HepG2 (cell line): ENCODE measurements around the gene LCORL. TPM values are rescaled to one million over a fixed set of nuclear protein-coding genes. Genes with fewer than 3 reads are reported as not detected.

ENCODE experiments used
- CCAR2 ChIP-seq: fragments of 200-400 bp; formaldehyde crosslinking; optimal IDR thresholded peaks from 2 replicates; pipeline ENCODE3; 2018; ENCODE audit warnings: low read depth, mild to moderate bottlenecking, low read length, moderate library complexity
- ETV6 ChIP-seq: sonication (generic); formaldehyde crosslinking; conservative IDR thresholded peaks from 2 replicates; pipeline ENCODE4 v1.4.0; 2020; ENCODE audit warnings: missing genetic modification reagents
- JUND ChIP-seq: sonication (generic); formaldehyde crosslinking; IDR thresholded peaks from 2 replicates; pipeline ENCODE4 v1.8.0; 2022; ENCODE audit warnings: mild to moderate bottlenecking, missing genetic modification reagents
- MBNL3 ChIP-seq: fragments of 250-450 bp; sonication (Bioruptor Pico); conservative IDR thresholded peaks from 2 replicates; pipeline ENCODE4 v1.8.0; 2022; ENCODE audit warnings: mild to moderate bottlenecking, inconsistent platforms
- PHF8 ChIP-seq: sonication (generic); formaldehyde crosslinking; IDR thresholded peaks from 2 replicates; pipeline ENCODE4 v1.5.0; 2020; ENCODE audit warnings: missing genetic modification reagents
- PITX1 ChIP-seq: sonication (generic); formaldehyde crosslinking; IDR thresholded peaks from 2 replicates; pipeline ENCODE4 v1.5.1; 2020; ENCODE audit warnings: mild to moderate bottlenecking, missing genetic modification reagents
- ZBTB7B ChIP-seq: sonication (generic); formaldehyde crosslinking; IDR thresholded peaks from 2 replicates; pipeline ENCODE4 v1.4.0; 2020; ENCODE audit warnings: missing genetic modification reagents
- ZNF234 ChIP-seq: sonication (generic); formaldehyde crosslinking; conservative IDR thresholded peaks from 2 replicates; pipeline ENCODE4 v1.5.1; 2020; ENCODE audit warnings: mild to moderate bottlenecking, missing genetic modification reagents
- ZNF326 ChIP-seq: sonication (generic); formaldehyde crosslinking; IDR thresholded peaks from 2 replicates; pipeline ENCODE4 v1.4.0; 2020; ENCODE audit warnings: missing genetic modification reagents, borderline replicate concordance
- ZNF329 ChIP-seq: sonication (generic); formaldehyde crosslinking; IDR thresholded peaks from 2 replicates; pipeline ENCODE4 v1.9.0; 2021; ENCODE audit warnings: low read depth, mild to moderate bottlenecking, missing genetic modification reagents
- ZNF530 ChIP-seq: sonication (generic); formaldehyde crosslinking; IDR thresholded peaks from 2 replicates; pipeline ENCODE4 v1.5.0; 2020; ENCODE audit warnings: low read depth, mild to moderate bottlenecking, missing genetic modification reagents
- ZNF550 ChIP-seq: sonication (generic); formaldehyde crosslinking; IDR thresholded peaks from 2 replicates; pipeline ENCODE4 v1.4.0; 2020; ENCODE audit warnings: mild to moderate bottlenecking, missing genetic modification reagents, borderline replicate concordance
- ZNF562 ChIP-seq: sonication (generic); formaldehyde crosslinking; IDR thresholded peaks from 2 replicates; pipeline ENCODE4 v1.8.0; 2022; ENCODE audit warnings: missing genetic modification reagents, borderline replicate concordance
- ZNF766 ChIP-seq: sonication (generic); formaldehyde crosslinking; IDR thresholded peaks from 2 replicates; pipeline ENCODE4 v1.5.0; 2020; ENCODE audit warnings: missing genetic modification reagents, borderline replicate concordance
- ZNF790 ChIP-seq: sonication (generic); formaldehyde crosslinking; IDR thresholded peaks from 2 replicates; pipeline ENCODE4 v1.8.0; 2022; ENCODE audit warnings: missing genetic modification reagents, mild to moderate bottlenecking, borderline replicate concordance
- polyA plus RNA-seq, 8 experiments: library from polyadenylated mRNA; depleted of rRNA in 3 of 8; stranded (reverse) in 7 of 8; unstranded in 1 of 8; fragments of >200 nt; fragmentation: Illumina TruSeq in 4 of 8; extraction: Trizol in 4 of 8; gene quantifications; 2 replicates each; pipeline versions ENCODE4 v1.2.1 to v1.2.3, GENCODE V29; 2011 to 2016; ENCODE audit warnings: low read depth in 4 of 8, missing spikeins in 1 of 8, mixed read lengths in 1 of 8; ENCODE audit not compliant: insufficient read depth in 1 of 8
- total RNA-seq, 5 experiments: library from RNA; depleted of rRNA; stranded (reverse); fragments of >200 nt; fragmentation: Illumina TruSeq; extraction: Trizol; gene quantifications; 2 replicates each; pipeline ENCODE4 v1.2.3, GENCODE V29; 2016; ENCODE audit warnings: low read depth in 1 of 5
- TF ChIP-seq, protein P1 (sequence below): sonication (generic); formaldehyde crosslinking; IDR thresholded peaks from 2 replicates; pipeline ENCODE4 v1.5.0; 2020; ENCODE audit warnings: mild to moderate bottlenecking, low read depth, missing genetic modification reagents, borderline replicate concordance
- TF ChIP-seq, protein P2 (sequence below): sonication (generic); formaldehyde crosslinking; IDR thresholded peaks from 2 replicates; pipeline ENCODE4 v1.5.1; 2020; ENCODE audit warnings: missing genetic modification reagents, mild to moderate bottlenecking, borderline replicate concordance
- TF ChIP-seq, protein P3 (sequence below): sonication (generic); formaldehyde crosslinking; IDR thresholded peaks from 2 replicates; pipeline ENCODE4 v1.4.0; 2020; ENCODE audit warnings: mild to moderate bottlenecking, missing genetic modification reagents
- TF ChIP-seq, protein P4 (sequence below): IDR thresholded peaks from 2 replicates; pipeline ENCODE4 v1.6.1; 2016; ENCODE audit warnings: missing compliant biosample characterization, missing genetic modification reagents, borderline replicate concordance

The LCORL gene
- total and polyA plus RNA-seq, 2 of the 13 experiments (the other 11 are each of a cell fraction or from before 2014, with no cell fraction given) = 5.3 to 14.5 TPM

DNA sequence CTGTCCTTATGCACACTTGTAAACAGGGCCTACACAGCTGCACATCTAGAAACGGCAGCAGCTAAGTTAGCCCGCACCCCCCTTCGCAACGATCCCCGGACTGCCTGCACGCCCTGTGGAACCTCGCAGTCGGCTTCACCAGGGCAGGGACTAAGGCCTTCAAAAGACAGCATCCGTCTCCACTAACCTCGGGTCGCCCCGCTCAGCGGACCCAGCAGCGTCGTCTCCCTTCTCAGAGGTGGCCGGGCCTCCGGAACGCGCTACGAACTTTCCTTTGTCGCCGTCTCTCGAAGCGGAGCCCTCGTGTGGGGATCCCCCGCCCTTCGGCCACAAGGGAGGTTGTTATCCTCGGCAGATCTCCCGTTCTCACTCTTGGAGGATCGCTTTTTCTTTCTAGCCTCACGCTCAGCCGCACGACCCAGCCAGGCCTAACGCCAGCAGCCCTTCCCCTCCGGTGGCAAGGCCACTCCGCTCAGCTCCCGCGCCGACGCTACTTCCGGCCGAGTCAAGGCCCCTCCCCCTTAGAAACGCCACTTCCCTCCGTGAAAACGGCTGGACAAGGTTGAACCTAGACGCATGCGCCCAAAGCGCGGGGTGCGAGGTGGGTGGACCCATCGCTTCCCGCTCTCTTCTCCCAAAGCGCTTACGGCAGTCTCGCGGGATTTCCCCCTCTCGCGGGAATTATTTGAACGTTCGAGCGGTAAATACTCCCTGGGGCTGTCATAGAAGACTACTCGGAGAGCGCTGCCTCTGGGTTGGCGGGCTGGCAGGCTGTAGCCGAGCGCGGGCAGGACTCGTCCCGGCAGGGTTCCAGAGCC lies 211.1 kb downstream of the LCORL start, which contains the start of the genes DCAF16 and NCAPG (continued):
- TF ChIP-seq, protein P1, sequence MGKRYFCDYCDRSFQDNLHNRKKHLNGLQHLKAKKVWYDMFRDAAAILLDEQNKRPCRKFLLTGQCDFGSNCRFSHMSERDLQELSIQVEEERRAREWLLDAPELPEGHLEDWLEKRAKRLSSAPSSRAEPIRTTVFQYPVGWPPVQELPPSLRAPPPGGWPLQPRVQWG = no peak
- TF ChIP-seq JUND = 0 out of 2 replicates have a peak, but pooled peaks have one; percentile 61
- no peak for TF ChIP-seq ETV6 (CRISPR knock-in tag)
- TF ChIP-seq, protein P2, sequence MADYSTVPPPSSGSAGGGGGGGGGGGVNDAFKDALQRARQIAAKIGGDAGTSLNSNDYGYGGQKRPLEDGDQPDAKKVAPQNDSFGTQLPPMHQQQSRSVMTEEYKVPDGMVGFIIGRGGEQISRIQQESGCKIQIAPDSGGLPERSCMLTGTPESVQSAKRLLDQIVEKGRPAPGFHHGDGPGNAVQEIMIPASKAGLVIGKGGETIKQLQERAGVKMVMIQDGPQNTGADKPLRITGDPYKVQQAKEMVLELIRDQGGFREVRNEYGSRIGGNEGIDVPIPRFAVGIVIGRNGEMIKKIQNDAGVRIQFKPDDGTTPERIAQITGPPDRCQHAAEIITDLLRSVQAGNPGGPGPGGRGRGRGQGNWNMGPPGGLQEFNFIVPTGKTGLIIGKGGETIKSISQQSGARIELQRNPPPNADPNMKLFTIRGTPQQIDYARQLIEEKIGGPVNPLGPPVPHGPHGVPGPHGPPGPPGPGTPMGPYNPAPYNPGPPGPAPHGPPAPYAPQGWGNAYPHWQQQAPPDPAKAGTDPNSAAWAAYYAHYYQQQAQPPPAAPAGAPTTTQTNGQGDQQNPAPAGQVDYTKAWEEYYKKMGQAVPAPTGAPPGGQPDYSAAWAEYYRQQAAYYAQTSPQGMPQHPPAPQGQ (CRISPR knock-in tag) = no peak; the same call in 1 of the 2 replicates
- TF ChIP-seq ZNF562 (CRISPR knock-in tag) = peak; percentile 79; the same call in 1 of the 2 replicates
- peak; percentile 23 for TF ChIP-seq PITX1 (CRISPR knock-in tag)
- TF ChIP-seq CCAR2 = no peak
- TF ChIP-seq, protein P3, sequence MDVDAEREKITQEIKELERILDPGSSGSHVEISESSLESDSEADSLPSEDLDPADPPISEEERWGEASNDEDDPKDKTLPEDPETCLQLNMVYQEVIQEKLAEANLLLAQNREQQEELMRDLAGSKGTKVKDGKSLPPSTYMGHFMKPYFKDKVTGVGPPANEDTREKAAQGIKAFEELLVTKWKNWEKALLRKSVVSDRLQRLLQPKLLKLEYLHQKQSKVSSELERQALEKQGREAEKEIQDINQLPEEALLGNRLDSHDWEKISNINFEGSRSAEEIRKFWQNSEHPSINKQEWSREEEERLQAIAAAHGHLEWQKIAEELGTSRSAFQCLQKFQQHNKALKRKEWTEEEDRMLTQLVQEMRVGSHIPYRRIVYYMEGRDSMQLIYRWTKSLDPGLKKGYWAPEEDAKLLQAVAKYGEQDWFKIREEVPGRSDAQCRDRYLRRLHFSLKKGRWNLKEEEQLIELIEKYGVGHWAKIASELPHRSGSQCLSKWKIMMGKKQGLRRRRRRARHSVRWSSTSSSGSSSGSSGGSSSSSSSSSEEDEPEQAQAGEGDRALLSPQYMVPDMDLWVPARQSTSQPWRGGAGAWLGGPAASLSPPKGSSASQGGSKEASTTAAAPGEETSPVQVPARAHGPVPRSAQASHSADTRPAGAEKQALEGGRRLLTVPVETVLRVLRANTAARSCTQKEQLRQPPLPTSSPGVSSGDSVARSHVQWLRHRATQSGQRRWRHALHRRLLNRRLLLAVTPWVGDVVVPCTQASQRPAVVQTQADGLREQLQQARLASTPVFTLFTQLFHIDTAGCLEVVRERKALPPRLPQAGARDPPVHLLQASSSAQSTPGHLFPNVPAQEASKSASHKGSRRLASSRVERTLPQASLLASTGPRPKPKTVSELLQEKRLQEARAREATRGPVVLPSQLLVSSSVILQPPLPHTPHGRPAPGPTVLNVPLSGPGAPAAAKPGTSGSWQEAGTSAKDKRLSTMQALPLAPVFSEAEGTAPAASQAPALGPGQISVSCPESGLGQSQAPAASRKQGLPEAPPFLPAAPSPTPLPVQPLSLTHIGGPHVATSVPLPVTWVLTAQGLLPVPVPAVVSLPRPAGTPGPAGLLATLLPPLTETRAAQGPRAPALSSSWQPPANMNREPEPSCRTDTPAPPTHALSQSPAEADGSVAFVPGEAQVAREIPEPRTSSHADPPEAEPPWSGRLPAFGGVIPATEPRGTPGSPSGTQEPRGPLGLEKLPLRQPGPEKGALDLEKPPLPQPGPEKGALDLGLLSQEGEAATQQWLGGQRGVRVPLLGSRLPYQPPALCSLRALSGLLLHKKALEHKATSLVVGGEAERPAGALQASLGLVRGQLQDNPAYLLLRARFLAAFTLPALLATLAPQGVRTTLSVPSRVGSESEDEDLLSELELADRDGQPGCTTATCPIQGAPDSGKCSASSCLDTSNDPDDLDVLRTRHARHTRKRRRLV (CRISPR knock-in tag) = no peak
- TF ChIP-seq ZBTB7B (CRISPR knock-in tag) = no peak
- TF ChIP-seq ZNF234 (CRISPR knock-in tag) = no peak; the same call in 1 of the 2 replicates
- TF ChIP-seq, protein P4, sequence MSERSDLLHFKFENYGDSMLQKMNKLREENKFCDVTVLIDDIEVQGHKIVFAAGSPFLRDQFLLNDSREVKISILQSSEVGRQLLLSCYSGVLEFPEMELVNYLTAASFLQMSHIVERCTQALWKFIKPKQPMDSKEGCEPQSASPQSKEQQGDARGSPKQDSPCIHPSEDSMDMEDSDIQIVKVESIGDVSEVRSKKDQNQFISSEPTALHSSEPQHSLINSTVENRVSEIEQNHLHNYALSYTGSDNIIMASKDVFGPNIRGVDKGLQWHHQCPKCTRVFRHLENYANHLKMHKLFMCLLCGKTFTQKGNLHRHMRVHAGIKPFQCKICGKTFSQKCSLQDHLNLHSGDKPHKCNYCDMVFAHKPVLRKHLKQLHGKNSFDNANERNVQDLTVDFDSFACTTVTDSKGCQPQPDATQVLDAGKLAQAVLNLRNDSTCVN (CRISPR knock-in tag) = 0 out of 2 replicates have a peak, but pooled peaks have one; percentile 57
- TF ChIP-seq ZNF530 (CRISPR knock-in tag) = no peak
- TF ChIP-seq ZNF766 = peak; percentile 78; the same call in 1 of the 2 replicates
- peak; percentile 97 for TF ChIP-seq PHF8 (CRISPR knock-in tag)
- TF ChIP-seq MBNL3 (CRISPR knock-in tag) = no peak
- TF ChIP-seq ZNF550 (CRISPR knock-in tag) = no peak
- no peak for TF ChIP-seq ZNF326 (CRISPR knock-in tag)
- peak; percentile 71; the same call in 1 of the 2 replicates for TF ChIP-seq ZNF790 (CRISPR knock-in tag)
- peak; percentile 80; the same call in 1 of the 2 replicates for TF ChIP-seq ZNF329 (CRISPR knock-in tag)
